BE2C (cell line): ENCODE data around the gene PPP2R5C.

Source experiments
- DNase-seq: peaks from one replicate; pipeline ENCODE4 v3.0.0-alpha.2; 2020
- H3K27me3 ChIP-seq: fragments of 250-450 bp; sonication (Bioruptor Pico); 2 replicates; pipeline ENCODE4 v1.5.1; 2020; ENCODE audit warnings: mild to moderate bottlenecking
- H3K36me3 ChIP-seq: fragments of 250-450 bp; sonication (Bioruptor Pico); 2 replicates; pipeline ENCODE4 v1.5.1; 2020; ENCODE audit warnings: mild to moderate bottlenecking
- H3K4me1 ChIP-seq: fragments of 250-450 bp; sonication (Bioruptor Pico); 2 replicates; pipeline ENCODE4 v1.5.1; 2020
- H3K4me3 ChIP-seq: 2 replicates; pipeline ENCODE4 v1.5.1; 2011; ENCODE audit warnings: low read depth, low read length
- H3K9me3 ChIP-seq: fragments of 250-450 bp; sonication (Bioruptor Pico); 2 replicates; pipeline ENCODE4 v1.5.1; 2020
- CTCF ChIP-seq: IDR thresholded peaks from 2 replicates; pipeline ENCODE4 v1.5.1; 2012; ENCODE audit warnings: mild to moderate bottlenecking, low read depth, low read length

The PPP2R5C gene

GRCh38 chr14:101947904-101948665, 186.6 kb downstream of the PPP2R5C start:
- TF ChIP-seq CTCF, result no peak
- no peaks in the 10 kb centered on the region for H3K4me1 ChIP-seq

GRCh38 chr14:101948666-101949216, 187.2 kb downstream of the PPP2R5C start:
- Histone ChIP-seq H3K9me3 (no peaks in the 10 kb centered on the region), H3K27me3 (no peaks in the 10 kb centered on the region), H3K4me1 (peaks cover 4% of the 10 kb centered on the region; the same call in 1 of the 2 replicates), H3K4me3 (peak overlapping the region; percentile 99), H3K36me3 (no peaks in the 10 kb centered on the region)
- no peak for DNase-seq
- TF ChIP-seq CTCF, result no peak

More at GRCh38 chr14:101947904-101948665, 186.6 kb downstream of the PPP2R5C start:
- no peaks in the 10 kb centered on the region for H3K36me3 ChIP-seq
- peak; percentile 100 for DNase-seq
- no peaks in the 10 kb centered on the region; the same call in 1 of the 2 replicates for H3K27me3 ChIP-seq
- H3K9me3 ChIP-seq, result no peaks in the 10 kb centered on the region
- H3K4me3 ChIP-seq, result peak overlapping the region; percentile 99

GRCh38 chr14:101950100-101950499, 188.6 kb downstream of the PPP2R5C start:
- Histone ChIP-seq H3K4me3 (no peak overlapping the region), H3K27me3 (no peaks in the 10 kb centered on the region), H3K9me3 (no peaks in the 10 kb centered on the region), H3K36me3 (no peaks in the 10 kb centered on the region), H3K4me1 (peaks cover 4% of the 10 kb centered on the region; the same call in 1 of the 2 replicates)
- no peak for TF ChIP-seq CTCF
- no peak for DNase-seq

- Histone ChIP-seq H3K36me3 (no peaks in the 10 kb centered on the region), H3K27me3 (no peaks in the 10 kb centered on the region), H3K4me1 (peaks cover 4% of the 10 kb centered on the region; the same call in 1 of the 2 replicates), H3K9me3 (no peaks in the 10 kb centered on the region), H3K4me3 (no peak overlapping the region)
- no peak for DNase-seq
- TF ChIP-seq CTCF, result no peak
These were observed 189.2 kb downstream of the PPP2R5C start for GRCh38 chr14:101950516-101951215.

GRCh38 chr14:101953151-101953550, 191.6 kb downstream of the PPP2R5C start:
- DNase-seq, result peak; percentile 50
- no peaks in the 10 kb centered on the region for H3K27me3 ChIP-seq
- H3K4me3 ChIP-seq, result no peak overlapping the region
- no peaks in the 10 kb centered on the region for H3K36me3 ChIP-seq
- H3K9me3 ChIP-seq, result no peaks in the 10 kb centered on the region
- no peak for TF ChIP-seq CTCF
- peaks cover 8% of the 10 kb centered on the region for H3K4me1 ChIP-seq
